Activated T-helper 1 cell treated with anti-CD3 and anti-CD28 coated beads, Interleukin-12 subunit alpha, Interleukin-12 subunit beta, Interleukin-2, Interleukin-4 antibody, amounts not matched to agents 30 ng/mL and 10 ng/mL and 1 ng/mL, durations not matched to agents 14 hours and 24 hours and 36 hours (primary cell): ENCODE data around the gene ZBTB8B. TPM values are rescaled to one million over a fixed set of nuclear protein-coding genes. Genes with fewer than 3 reads are reported as not detected.
"Not testable (repeated sequence)": the region's sequence is repeated elsewhere in the genome, so short reads cannot be mapped to it uniquely, and the experiment has no call there.

Experiments
- DNase-seq: peaks from one replicate; pipeline ENCODE4 v3.0.0; 2021; ENCODE audit warnings: low spot score
- H3K27ac Mint-ChIP-seq: one replicate; pipeline ENCODE4 v1.8.0; 2021; ENCODE audit warnings: mild to moderate bottlenecking, mixed read lengths
- H3K27me3 Mint-ChIP-seq: one replicate; pipeline ENCODE4 v1.8.0; 2022; ENCODE audit warnings: mild to moderate bottlenecking, moderate library complexity, mixed read lengths; ENCODE audit not compliant: insufficient read depth
- H3K36me3 Mint-ChIP-seq: one replicate; pipeline ENCODE4 v1.8.0; 2021; ENCODE audit warnings: low read depth, mixed read lengths
- H3K4me1 Mint-ChIP-seq: one replicate; pipeline ENCODE4 v1.8.0; 2021; ENCODE audit warnings: low read depth, mixed read lengths
- H3K4me3 Mint-ChIP-seq: one replicate; pipeline ENCODE4 v1.8.0; 2021; ENCODE audit warnings: mild to moderate bottlenecking, moderate library complexity, mixed read lengths
- H3K9me3 Mint-ChIP-seq: one replicate; pipeline ENCODE4 v1.8.0; 2021; ENCODE audit warnings: mixed read lengths
- intact Hi-C: fragments of 100-400 bp; cut with micrococcal nuclease; formaldehyde crosslinking; loops from one replicate; pipeline ENCODE4 v1.15.1; 2024
- total RNA-seq: library from RNA; stranded (reverse); gene quantifications from 2 replicates; pipeline ENCODE4 v1.2.3, GENCODE V29; 2022

The ZBTB8B gene
- total RNA-seq, 1 donor from 2014 or later = not detected

DNA sequence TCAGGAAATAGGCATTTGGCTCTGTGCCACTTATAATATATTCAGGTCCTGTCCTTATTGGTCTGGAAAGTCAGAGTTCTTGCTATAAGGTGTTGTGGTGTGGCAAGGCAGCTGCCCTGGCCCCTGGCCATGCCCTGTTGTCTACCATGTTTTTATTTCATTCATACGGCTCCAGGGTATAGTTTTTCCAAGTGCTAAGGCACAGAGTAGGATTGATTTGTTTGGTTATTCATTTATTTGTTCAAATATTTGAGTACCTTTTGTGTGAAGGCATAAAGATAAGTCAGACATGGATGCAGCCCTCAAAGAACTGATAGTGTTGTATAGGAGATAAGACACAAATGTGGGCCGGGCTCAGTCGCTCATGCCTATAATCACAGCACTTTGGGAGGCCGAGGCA lies 10.1 kb downstream of the ZBTB8B start:
- Mint-ChIP-seq H3K27me3 (peaks cover 21% of the 10 kb centered on the region), H3K4me3 (no peak overlapping the region), H3K9me3 (no peaks in the 10 kb centered on the region), H3K4me1 (no peaks in the 10 kb centered on the region), H3K36me3 (no peaks in the 10 kb centered on the region), H3K27ac (no peak overlapping the region)
- intact Hi-C loops = no loop called here
- DNase-seq = no peak

GRCh38 chr1:32480003-32480402 lies 15.1 kb downstream of the ZBTB8B start:
- Mint-ChIP-seq H3K4me3 (no peak overlapping the region), H3K4me1 (no peaks in the 10 kb centered on the region), H3K27ac (no peak overlapping the region), H3K36me3 (no peaks in the 10 kb centered on the region), H3K9me3 (no peaks in the 10 kb centered on the region), H3K27me3 (peaks cover 14% of the 10 kb centered on the region)
- no peak for DNase-seq
- intact Hi-C loops = no loop called here

DNA sequence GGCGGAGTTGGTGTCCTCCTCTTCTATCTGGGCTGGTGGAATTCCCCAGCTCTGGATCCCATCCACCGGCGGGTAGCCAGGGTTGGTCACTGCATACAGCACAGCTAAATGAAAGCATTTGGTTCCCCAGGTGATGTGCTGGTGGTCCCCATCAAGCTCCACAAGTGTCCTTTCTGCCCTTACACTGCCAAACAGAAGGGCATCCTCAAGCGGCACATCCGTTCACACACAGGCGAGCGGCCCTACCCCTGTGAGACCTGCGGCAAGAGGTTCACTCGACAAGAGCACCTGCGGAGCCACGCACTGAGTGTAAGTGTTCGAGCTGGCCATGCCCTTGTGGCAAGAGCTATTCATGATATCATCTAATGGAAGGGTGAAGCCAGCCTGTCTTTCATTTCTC lies 15.9 kb downstream of the ZBTB8B start:
- Mint-ChIP-seq H3K4me3 (no peak overlapping the region), H3K27me3 (peaks cover 12% of the 10 kb centered on the region), H3K9me3 (no peaks in the 10 kb centered on the region), H3K27ac (no peak overlapping the region), H3K4me1 (no peaks in the 10 kb centered on the region), H3K36me3 (no peaks in the 10 kb centered on the region)
- intact Hi-C loops = no loop called here
- no peak for DNase-seq

- H3K27ac Mint-ChIP-seq, H3K27me3 Mint-ChIP-seq, intact Hi-C loops, DNase-seq, H3K4me3 Mint-ChIP-seq, H3K4me1 Mint-ChIP-seq, H3K9me3 Mint-ChIP-seq, H3K36me3 Mint-ChIP-seq: not testable (repeated sequence)
Measured at GRCh38 chr1:32481788-32482187, 16.9 kb downstream of the ZBTB8B start.

DNA sequence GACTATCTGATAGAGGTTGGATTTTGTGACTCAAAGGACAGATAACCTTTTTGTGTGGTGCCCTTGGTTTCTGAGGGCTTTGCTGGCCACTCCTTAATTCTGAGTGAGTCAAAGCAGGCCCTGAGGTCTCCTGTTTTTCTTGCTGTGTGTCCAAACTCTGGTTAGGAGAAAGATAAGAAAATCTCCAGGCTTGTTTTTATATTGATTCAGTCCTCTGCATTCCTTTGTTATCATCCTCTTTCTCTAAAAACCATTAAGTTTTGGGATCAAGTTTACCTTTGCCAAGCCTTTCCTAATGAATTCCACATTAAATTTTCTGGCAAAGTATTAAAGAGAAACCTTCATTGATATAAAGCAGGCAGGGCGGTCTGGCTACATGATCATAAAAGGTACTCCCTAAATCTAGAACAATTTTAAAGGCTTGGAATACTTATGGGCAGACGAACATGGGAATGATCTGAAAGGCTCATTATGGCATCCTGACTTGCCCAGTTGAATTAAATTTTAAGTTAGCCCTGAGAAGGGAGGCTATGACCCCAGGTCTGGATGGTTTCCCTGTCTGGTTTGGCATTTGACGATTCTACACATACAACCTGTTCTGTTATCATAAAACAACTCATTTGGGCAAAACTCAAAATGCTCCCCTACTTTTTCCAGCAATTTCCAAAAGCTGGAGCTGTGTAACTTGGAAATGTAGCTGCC lies 20.8 kb downstream of the ZBTB8B start:
- Mint-ChIP-seq H3K27ac (no peak overlapping the region), H3K9me3 (no peaks in the 10 kb centered on the region), H3K36me3 (no peaks in the 10 kb centered on the region), H3K4me3 (no peak overlapping the region), H3K4me1 (no peaks in the 10 kb centered on the region), H3K27me3 (peaks cover 20% of the 10 kb centered on the region)
- DNase-seq = no peak
- intact Hi-C loops = no loop called here

- H3K4me1 Mint-ChIP-seq = no peaks in the 10 kb centered on the region
- no peak overlapping the region for H3K4me3 Mint-ChIP-seq
- intact Hi-C loops = no loop called here
- no peaks in the 10 kb centered on the region for H3K9me3 Mint-ChIP-seq
- peaks cover 20% of the 10 kb centered on the region for H3K27me3 Mint-ChIP-seq
- no peak for DNase-seq
- H3K36me3 Mint-ChIP-seq = no peaks in the 10 kb centered on the region
- no peak overlapping the region for H3K27ac Mint-ChIP-seq
Measured at GRCh38 chr1:32486463-32487113, 21.7 kb downstream of the ZBTB8B start.

DNA sequence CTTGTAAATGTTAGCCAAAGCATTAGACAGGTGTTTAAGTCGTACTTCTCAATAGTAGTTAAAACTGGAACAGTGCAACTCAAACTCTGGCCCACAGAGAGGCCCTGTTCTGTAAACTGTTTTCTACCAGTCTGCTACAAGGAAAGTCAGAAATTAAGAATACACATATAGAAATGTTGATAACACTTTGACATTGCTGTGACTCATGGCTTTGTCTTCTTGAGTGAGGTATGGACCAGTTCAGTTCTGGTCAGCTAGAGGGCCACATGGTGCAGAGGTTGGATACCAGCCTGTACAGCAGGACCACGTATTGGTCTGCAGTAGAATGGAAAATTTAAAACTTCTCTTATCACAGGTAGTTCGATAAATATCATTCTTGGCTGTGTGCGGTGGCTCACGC lies 22.3 kb downstream of the ZBTB8B start:
- no peak overlapping the region for H3K27ac Mint-ChIP-seq
- no peaks in the 10 kb centered on the region for H3K9me3 Mint-ChIP-seq
- DNase-seq = no peak
- no peaks in the 10 kb centered on the region for H3K4me1 Mint-ChIP-seq
- H3K27me3 Mint-ChIP-seq = peaks cover 20% of the 10 kb centered on the region
- no peaks in the 10 kb centered on the region for H3K36me3 Mint-ChIP-seq
- no peak overlapping the region for H3K4me3 Mint-ChIP-seq
- intact Hi-C loops = no loop called here

DNA sequence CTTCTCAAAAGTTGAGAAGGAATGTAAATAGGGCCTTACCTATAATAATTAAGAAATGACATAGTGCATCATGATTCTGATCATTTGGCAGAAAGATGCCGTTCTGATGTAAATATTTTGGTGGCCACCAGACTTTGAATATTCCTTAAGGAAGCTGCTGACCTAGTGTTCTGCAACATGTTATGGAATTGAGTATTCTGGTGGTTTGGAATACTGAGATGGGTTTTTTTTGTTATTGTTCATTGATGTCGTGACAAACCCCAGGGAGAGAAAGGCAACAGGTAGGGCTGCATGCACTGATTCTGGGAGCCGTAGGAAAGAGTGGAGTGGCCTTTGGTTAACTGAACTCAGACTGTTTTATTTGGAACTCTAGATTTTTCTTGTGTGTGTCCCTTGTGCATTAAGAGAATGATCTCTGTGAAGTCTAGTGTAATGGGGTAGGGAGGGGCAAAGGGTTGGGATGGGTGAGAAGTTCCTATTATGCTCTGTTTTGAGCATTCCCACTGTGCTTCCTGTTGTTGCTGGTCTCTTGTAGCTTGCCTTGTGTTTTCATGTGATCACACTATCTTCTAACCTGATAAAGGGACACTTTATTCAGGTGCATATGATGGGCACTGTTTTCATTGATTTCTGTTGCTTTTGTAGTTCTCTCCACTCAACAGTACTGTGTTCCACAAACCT lies 25.0 kb downstream of the ZBTB8B start:
- H3K27ac Mint-ChIP-seq = no peak overlapping the region
- no peak overlapping the region for H3K4me3 Mint-ChIP-seq
- no peaks in the 10 kb centered on the region for H3K36me3 Mint-ChIP-seq
- H3K9me3 Mint-ChIP-seq = no peaks in the 10 kb centered on the region
- intact Hi-C loops = no loop called here
- H3K4me1 Mint-ChIP-seq = no peaks in the 10 kb centered on the region
- peaks cover 19% of the 10 kb centered on the region for H3K27me3 Mint-ChIP-seq
- DNase-seq = no peak

- H3K4me1 Mint-ChIP-seq = no peaks in the 10 kb centered on the region
- no peak for DNase-seq
- no peaks in the 10 kb centered on the region for H3K36me3 Mint-ChIP-seq
- no peak overlapping the region for H3K4me3 Mint-ChIP-seq
- no peak overlapping the region for H3K27ac Mint-ChIP-seq
- H3K27me3 Mint-ChIP-seq = peaks cover 21% of the 10 kb centered on the region
- intact Hi-C loops = no loop called here
- no peaks in the 10 kb centered on the region for H3K9me3 Mint-ChIP-seq
Measured at GRCh38 chr1:32491386-32491785, 26.5 kb downstream of the ZBTB8B start.

DNA sequence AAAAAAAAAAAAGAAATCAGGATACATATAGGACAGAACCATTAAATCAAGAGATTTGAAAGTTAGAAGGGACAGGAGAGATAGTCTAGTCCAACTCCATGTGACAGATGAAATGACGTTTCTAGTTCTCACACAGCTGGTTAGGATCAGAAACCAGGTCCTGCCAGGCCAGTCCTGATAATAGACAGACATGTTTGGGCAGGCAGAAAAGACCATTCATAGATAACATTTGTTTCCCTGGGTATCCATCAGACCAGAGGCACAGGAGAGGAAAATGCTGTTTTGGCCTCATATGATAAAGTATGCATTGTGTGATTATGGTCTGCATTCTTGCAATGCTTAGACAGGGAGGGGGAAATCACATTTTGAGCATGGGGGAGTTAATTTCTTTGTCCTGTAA lies 29.3 kb downstream of the ZBTB8B start:
- intact Hi-C loops = no loop called here
- Mint-ChIP-seq H3K27ac (no peak overlapping the region), H3K4me1 (no peaks in the 10 kb centered on the region), H3K27me3 (peaks cover 24% of the 10 kb centered on the region), H3K4me3 (no peak overlapping the region), H3K36me3 (no peaks in the 10 kb centered on the region), H3K9me3 (no peaks in the 10 kb centered on the region)
- DNase-seq = no peak

- no peak overlapping the region for H3K4me3 Mint-ChIP-seq
- H3K36me3 Mint-ChIP-seq = no peaks in the 10 kb centered on the region
- no peak for DNase-seq
- no peak overlapping the region for H3K27ac Mint-ChIP-seq
- H3K9me3 Mint-ChIP-seq = no peaks in the 10 kb centered on the region
- intact Hi-C loops = no loop called here
- H3K27me3 Mint-ChIP-seq = peaks cover 26% of the 10 kb centered on the region
- no peaks in the 10 kb centered on the region for H3K4me1 Mint-ChIP-seq
Measured at GRCh38 chr1:32494711-32495337, 30.0 kb downstream of the ZBTB8B start.

DNA sequence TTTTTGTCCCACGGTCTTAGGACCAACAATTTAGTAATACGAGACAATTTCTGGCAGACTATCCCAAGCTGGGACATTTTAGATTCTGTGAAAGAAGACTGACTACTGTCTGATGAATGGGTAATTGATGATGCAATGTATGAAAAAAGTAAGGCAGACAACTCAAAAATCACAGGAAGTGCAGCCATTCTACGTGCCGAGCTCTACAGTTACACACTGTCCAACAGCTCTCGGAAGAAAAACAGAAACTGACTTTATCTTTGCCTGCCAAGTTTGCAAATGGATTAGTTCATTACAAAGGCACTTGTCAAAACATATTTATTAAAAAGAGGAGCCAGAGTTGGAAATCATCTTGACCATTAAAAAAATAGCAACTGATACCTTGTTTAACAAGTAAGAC lies 31.3 kb downstream of the ZBTB8B start:
- H3K36me3 Mint-ChIP-seq = no peaks in the 10 kb centered on the region
- intact Hi-C loops = no loop called here
- H3K27ac Mint-ChIP-seq = no peak overlapping the region
- no peak for DNase-seq
- peaks cover 27% of the 10 kb centered on the region for H3K27me3 Mint-ChIP-seq
- no peak overlapping the region for H3K4me3 Mint-ChIP-seq
- H3K4me1 Mint-ChIP-seq = no peaks in the 10 kb centered on the region
- H3K9me3 Mint-ChIP-seq = no peaks in the 10 kb centered on the region

- Mint-ChIP-seq H3K27me3 (peaks cover 37% of the 10 kb centered on the region), H3K4me3 (no peak overlapping the region), H3K36me3 (no peaks in the 10 kb centered on the region), H3K27ac (no peak overlapping the region), H3K4me1 (no peaks in the 10 kb centered on the region), H3K9me3 (no peaks in the 10 kb centered on the region)
- intact Hi-C loops = no loop called here
- no peak for DNase-seq
Measured at GRCh38 chr1:32498751-32499150, 33.9 kb downstream of the ZBTB8B start.
